ENCODE results near the gene CSF2. TPM values are rescaled to one million over a fixed set of nuclear protein-coding genes. Genes with fewer than 3 reads are reported as not detected.

Gene CSF2
- total RNA-seq, 1 experiment from 2014 or later = 0.30 TPM

- Histone ChIP-seq H3K79me2 (ENCODE audit: insufficient read depth, low read length) (no peaks in the 10 kb centered on the region), H4K20me1 (ENCODE audit: insufficient read depth) (no peaks in the 10 kb centered on the region), H3K36me3 (ENCODE audit: control insufficient read depth in 1 of 2, insufficient read depth in 2 of 2, low read length in 2 of 2) (no peaks in the 10 kb centered on the region), H3K4me2 (ENCODE audit: low read length) (no peak overlapping the region), H3K9me2 (ENCODE audit: insufficient read depth) (no peaks in the 10 kb centered on the region), H3K9me3 (ENCODE audit: control insufficient read depth in 1 of 2, insufficient read depth in 1 of 2, low read depth in 1 of 2, low read length in 2 of 2) (no peaks in the 10 kb centered on the region), H3K9ac (ENCODE audit: low read length) (no peak overlapping the region), H3K4me3 (replicated peaks in 1 of 2; ENCODE audit: low read depth in 1 of 2, low read length in 2 of 2) (no peak overlapping the region), H3K4me1 (ENCODE audit: control insufficient read depth in 1 of 2, insufficient read depth in 2 of 2, low read length in 2 of 2) (peaks cover 15 to 18% of the 10 kb centered on the region in 2 experiments), H3K27me3 (ENCODE audit: insufficient read depth, low read length) (no peaks in the 10 kb centered on the region), H2AFZ (ENCODE audit: low read depth, low read length, poor library complexity, severe bottlenecking) (no peak overlapping the region), H3K27ac (ENCODE audit: low read depth, low read length) (no peak overlapping the region)
- no peak for ATAC-seq
- TF ChIP-seq POLR2A (IDR thresholded peaks at IDR 0.05; ENCODE audit: borderline replicate concordance, extremely low read depth, insufficient read depth, insufficient read length) (no peak), CTCF (IDR thresholded peaks at IDR 0.05 in 2 of 3, conservative IDR thresholded peaks at IDR 0.05 in 1 of 3; ENCODE audit: borderline replicate concordance in 1 of 3, insufficient read depth in 1 of 3, low read depth in 2 of 3, low read length in 2 of 3) (no peak), SRF (IDR thresholded peaks at IDR 0.05; ENCODE audit: low read depth) (no peak), ZNF274 (IDR thresholded peaks at IDR 0.05; ENCODE audit: low read depth, low read length) (no peak), CBX3 (IDR thresholded peaks at IDR 0.05; ENCODE audit: low read depth) (no peak), ZBTB33 (IDR thresholded peaks at IDR 0.05; ENCODE audit: extremely low read depth, insufficient replicate concordance, low read length) (no peak), CEBPB (IDR thresholded peaks at IDR 0.05; ENCODE audit: low read depth) (no peak), EZH2 (IDR thresholded peaks at IDR 0.05) (no peak), ATF3 (IDR thresholded peaks at IDR 0.05) (no peak), SIN3A (IDR thresholded peaks at IDR 0.05; ENCODE audit: low read depth) (no peak), FOSL1 (IDR thresholded peaks at IDR 0.05; ENCODE audit: low read depth) (no peak)
- TF ChIP-seq, protein P1, sequence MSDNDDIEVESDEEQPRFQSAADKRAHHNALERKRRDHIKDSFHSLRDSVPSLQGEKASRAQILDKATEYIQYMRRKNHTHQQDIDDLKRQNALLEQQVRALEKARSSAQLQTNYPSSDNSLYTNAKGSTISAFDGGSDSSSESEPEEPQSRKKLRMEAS (IDR thresholded peaks at IDR 0.05) = no peak
- ChIA-PET POLR2A (no interaction called here), RAD21 (ENCODE audit: low non-redundant PET in 1 of 2, low total read pairs in 2 of 2, uncharacterized antibody in 2 of 2, unreplicated experiment in 2 of 2) (no interaction called here), CTCF (no interaction called here)
- no TSS peak for BruUV-seq (replicated peaks)
- intact Hi-C loops (cut with micrococcal nuclease) = no loop called here
- DNase-seq (ENCODE audit: low read depth, low spot score) = no peak
Measured at GRCh38 chr5:132079081-132079480, 5.5 kb downstream of the CSF2 start.

All from HCT116 (cell line).